Measurements from ENCODE around the gene ACBD4. TPM values are rescaled to one million over a fixed set of nuclear protein-coding genes. Genes with fewer than 3 reads are reported as not detected.
A peak's percentile ranks its signal among the peaks of the same experiment; 100 is the strongest.

ACBD4 gene
- total and polyA plus RNA-seq, 2 of the 13 experiments (the other 11 are each of a cell fraction or from before 2014, with no cell fraction given), result 16.1 to 26.9 TPM

DNA sequence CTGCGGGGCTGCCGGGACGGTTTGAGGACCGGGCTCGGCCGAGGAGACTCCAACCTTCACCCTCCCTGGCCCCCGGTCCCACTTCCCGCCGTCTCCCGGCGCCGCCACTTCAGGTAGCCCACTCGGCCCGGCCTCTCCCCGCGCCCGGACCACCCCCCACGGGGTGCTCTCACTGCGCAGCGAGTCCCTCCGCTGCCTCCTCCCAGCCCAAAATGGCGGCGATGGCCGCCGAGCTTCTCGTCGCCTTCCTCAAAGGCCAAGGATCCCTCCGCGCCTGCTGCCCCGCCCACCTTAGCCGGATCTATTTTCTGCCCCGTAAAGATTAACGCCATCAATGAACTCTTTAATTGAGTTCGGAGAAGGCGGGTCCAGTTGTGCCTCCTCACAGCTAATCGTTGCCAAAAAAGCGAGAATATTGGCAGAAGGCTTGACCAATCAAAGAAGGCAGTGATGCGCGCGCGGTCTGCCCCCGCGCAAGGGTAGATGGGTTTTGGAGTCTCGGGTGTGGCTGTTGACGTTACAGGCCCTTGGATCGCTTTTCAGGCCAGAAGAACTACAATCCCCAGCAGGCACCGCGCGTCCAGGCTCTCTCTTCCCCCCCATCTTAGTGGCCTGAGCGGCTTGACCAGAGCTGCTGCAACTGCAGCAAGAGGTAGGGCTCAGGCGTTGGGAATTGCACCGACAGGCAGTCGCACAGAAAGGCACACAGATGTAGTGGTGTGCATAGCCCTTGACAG is 26.0 kb downstream of the ACBD4 start, which contains the start of gene HEXIM2 (continued):
- TF ChIP-seq DBP (CRISPR knock-in tag; IDR thresholded peaks at IDR 0.05; ENCODE audit: not compliant biosample characterization) (no peak), NFYB (CRISPR knock-in tag; IDR thresholded peaks at IDR 0.05) (peak; percentile 99), ZBTB8A (CRISPR knock-in tag; IDR thresholded peaks at IDR 0.05; ENCODE audit: borderline replicate concordance, low read depth) (peak; percentile 95), CREM (IDR thresholded peaks at IDR 0.05) (peak; percentile 99), CREM (CRISPR knock-in tag; IDR thresholded peaks at IDR 0.05) (0 out of 2 replicates have a peak, but pooled peaks have one; percentile 4), NFRKB (IDR thresholded peaks at IDR 0.05) (peak; percentile 100), ZSCAN22 (CRISPR knock-in tag; IDR thresholded peaks at IDR 0.05) (peak; percentile 75; the same call in 1 of the 2 replicates), POLR2G (IDR thresholded peaks at IDR 0.05; ENCODE audit: low read depth, low read length) (peak; percentile 95), ZNF331 (CRISPR knock-in tag; IDR thresholded peaks at IDR 0.05) (peak; percentile 36), TIGD3 (CRISPR knock-in tag; IDR thresholded peaks at IDR 0.05; ENCODE audit: borderline replicate concordance) (peak; percentile 89; the same call in 1 of the 2 replicates), ZNF577 (CRISPR knock-in tag; IDR thresholded peaks at IDR 0.05; ENCODE audit: borderline replicate concordance, low read depth) (peak; percentile 56; the same call in 1 of the 2 replicates), CEBPB (IDR thresholded peaks at IDR 0.05; ENCODE audit: borderline replicate concordance, low read depth, low read length) (peak; percentile 20; the same call in 1 of the 2 replicates), CREB3 (CRISPR knock-in tag; IDR thresholded peaks at IDR 0.05) (peak; percentile 4; the same call in 1 of the 2 replicates), HNF4G (IDR thresholded peaks at IDR 0.05; ENCODE audit: borderline replicate concordance, low read depth, low read length) (peak; percentile 30; the same call in 1 of the 2 replicates), HNF4G (CRISPR knock-in tag; IDR thresholded peaks at IDR 0.05; ENCODE audit: borderline replicate concordance, low read depth) (no peak), ZNF687 (CRISPR knock-in tag; IDR thresholded peaks at IDR 0.05) (peak; percentile 84), HNF1B (CRISPR knock-in tag; IDR thresholded peaks at IDR 0.05) (peak; percentile 99)
- TF ChIP-seq, protein P1, sequence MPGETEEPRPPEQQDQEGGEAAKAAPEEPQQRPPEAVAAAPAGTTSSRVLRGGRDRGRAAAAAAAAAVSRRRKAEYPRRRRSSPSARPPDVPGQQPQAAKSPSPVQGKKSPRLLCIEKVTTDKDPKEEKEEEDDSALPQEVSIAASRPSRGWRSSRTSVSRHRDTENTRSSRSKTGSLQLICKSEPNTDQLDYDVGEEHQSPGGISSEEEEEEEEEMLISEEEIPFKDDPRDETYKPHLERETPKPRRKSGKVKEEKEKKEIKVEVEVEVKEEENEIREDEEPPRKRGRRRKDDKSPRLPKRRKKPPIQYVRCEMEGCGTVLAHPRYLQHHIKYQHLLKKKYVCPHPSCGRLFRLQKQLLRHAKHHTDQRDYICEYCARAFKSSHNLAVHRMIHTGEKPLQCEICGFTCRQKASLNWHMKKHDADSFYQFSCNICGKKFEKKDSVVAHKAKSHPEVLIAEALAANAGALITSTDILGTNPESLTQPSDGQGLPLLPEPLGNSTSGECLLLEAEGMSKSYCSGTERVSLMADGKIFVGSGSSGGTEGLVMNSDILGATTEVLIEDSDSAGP (CRISPR knock-in tag; IDR thresholded peaks at IDR 0.05; ENCODE audit: borderline replicate concordance), result peak; percentile 99
